Stomach smooth muscle (tissue), 2 donors: Measurements from ENCODE around the gene SPNS3.

Experiments
- H3K27ac ChIP-seq: one replicate; pipeline ENCODE4 v1.7.0; 2013; ENCODE audit warnings: mild to moderate bottlenecking, low read length, inconsistent platforms
- H3K27me3 ChIP-seq, 2 donors: one replicate each; pipeline ENCODE4 v1.7.0; 2013; ENCODE audit warnings: low read length in 2 of 2; ENCODE audit not compliant: insufficient read depth in 2 of 2, control insufficient read depth in 1 of 2
- H3K36me3 ChIP-seq, 2 donors: one replicate each; pipeline ENCODE4 v1.7.0; 2013; ENCODE audit warnings: low read length in 2 of 2; ENCODE audit not compliant: control insufficient read depth in 2 of 2, insufficient read depth in 2 of 2
- H3K4me1 ChIP-seq: one replicate; pipeline ENCODE4 v1.7.0; 2013; ENCODE audit warnings: low read length; ENCODE audit not compliant: control insufficient read depth, insufficient read depth
- H3K4me3 ChIP-seq, 2 donors: one replicate each; pipeline ENCODE4 v1.7.0; 2013; ENCODE audit warnings: low read length in 2 of 2
- H3K9ac ChIP-seq, 2 donors: one replicate each; pipeline ENCODE4 v1.7.0; 2013; ENCODE audit warnings: low read length in 2 of 2, mild to moderate bottlenecking in 1 of 2
- H3K9me3 ChIP-seq, 2 donors: one replicate each; pipeline ENCODE4 v1.7.0; 2013; ENCODE audit warnings: low read length in 2 of 2; ENCODE audit not compliant: control insufficient read depth in 2 of 2
- donor health status: healthy.
- donor health status: Pancreatic carcinoma.

The SPNS3 gene

GRCh38 chr17:4406386-4406785 lies 27.4 kb upstream of the SPNS3 start:
- Histone ChIP-seq H3K9me3 (no peaks in the 10 kb centered on the region), H3K27me3 (no peaks in the 10 kb centered on the region), H3K9ac (no peak overlapping the region), H3K36me3 (no peaks in the 10 kb centered on the region), H3K4me3 (no peak overlapping the region), H3K27ac (no peak overlapping the region), H3K4me1 (no peaks in the 10 kb centered on the region)

DNA sequence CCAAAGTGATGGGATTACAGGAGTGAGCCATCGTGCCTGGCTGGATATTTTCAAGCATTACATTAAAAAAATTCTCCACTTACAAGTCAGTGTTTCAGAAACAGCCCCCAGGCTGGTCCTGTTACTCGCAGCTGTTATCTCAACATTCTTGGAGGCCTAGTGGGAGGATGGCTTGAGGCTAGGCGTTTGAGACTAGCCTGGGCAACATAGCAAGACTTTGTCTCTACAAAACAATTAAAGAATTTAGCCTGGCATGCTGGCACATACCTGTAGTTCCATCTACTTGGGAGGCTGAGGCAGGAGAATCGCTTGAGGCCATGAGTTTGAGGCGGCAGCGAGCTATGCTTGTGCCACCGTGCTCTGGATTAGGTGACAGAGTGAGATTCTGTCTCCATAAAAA lies 26.5 kb upstream of the SPNS3 start:
- no peaks in the 10 kb centered on the region for H3K4me1 ChIP-seq
- no peak overlapping the region for H3K4me3 ChIP-seq
- H3K27me3 ChIP-seq, result no peaks in the 10 kb centered on the region
- H3K36me3 ChIP-seq, result no peaks in the 10 kb centered on the region
- H3K9ac ChIP-seq, result no peak overlapping the region
- H3K27ac ChIP-seq, result no peak overlapping the region
- H3K9me3 ChIP-seq, result no peaks in the 10 kb centered on the region

- H3K4me3 ChIP-seq, result no peak overlapping the region
- H3K4me1 ChIP-seq, result no peaks in the 10 kb centered on the region
- H3K9ac ChIP-seq, result no peak overlapping the region
- no peak overlapping the region for H3K27ac ChIP-seq
- no peaks in the 10 kb centered on the region for H3K9me3 ChIP-seq
- no peaks in the 10 kb centered on the region for H3K27me3 ChIP-seq
- H3K36me3 ChIP-seq, result no peaks in the 10 kb centered on the region
These were observed 25.9 kb upstream of the SPNS3 start for GRCh38 chr17:4407851-4408250.

- Histone ChIP-seq H3K9me3 (no peaks in the 10 kb centered on the region), H3K9ac (no peak overlapping the region)
These were observed 24.1 kb upstream of the SPNS3 start for GRCh38 chr17:4409659-4410058.

GRCh38 chr17:4411201-4411600 lies 22.5 kb upstream of the SPNS3 start:
- no peak overlapping the region for H3K27ac ChIP-seq
- H3K4me3 ChIP-seq, result no peak overlapping the region
- H3K27me3 ChIP-seq, result no peaks in the 10 kb centered on the region
- no peaks in the 10 kb centered on the region for H3K36me3 ChIP-seq
- no peak overlapping the region for H3K9ac ChIP-seq
- H3K9me3 ChIP-seq, result no peaks in the 10 kb centered on the region
- H3K4me1 ChIP-seq, result peaks cover 2% of the 10 kb centered on the region

More at GRCh38 chr17:4409659-4410058, 24.1 kb upstream of the SPNS3 start:
- Histone ChIP-seq H3K4me3 (no peak overlapping the region), H3K27me3 (no peaks in the 10 kb centered on the region), H3K27ac (no peak overlapping the region), H3K36me3 (no peaks in the 10 kb centered on the region), H3K4me1 (peaks cover 2% of the 10 kb centered on the region)

DNA sequence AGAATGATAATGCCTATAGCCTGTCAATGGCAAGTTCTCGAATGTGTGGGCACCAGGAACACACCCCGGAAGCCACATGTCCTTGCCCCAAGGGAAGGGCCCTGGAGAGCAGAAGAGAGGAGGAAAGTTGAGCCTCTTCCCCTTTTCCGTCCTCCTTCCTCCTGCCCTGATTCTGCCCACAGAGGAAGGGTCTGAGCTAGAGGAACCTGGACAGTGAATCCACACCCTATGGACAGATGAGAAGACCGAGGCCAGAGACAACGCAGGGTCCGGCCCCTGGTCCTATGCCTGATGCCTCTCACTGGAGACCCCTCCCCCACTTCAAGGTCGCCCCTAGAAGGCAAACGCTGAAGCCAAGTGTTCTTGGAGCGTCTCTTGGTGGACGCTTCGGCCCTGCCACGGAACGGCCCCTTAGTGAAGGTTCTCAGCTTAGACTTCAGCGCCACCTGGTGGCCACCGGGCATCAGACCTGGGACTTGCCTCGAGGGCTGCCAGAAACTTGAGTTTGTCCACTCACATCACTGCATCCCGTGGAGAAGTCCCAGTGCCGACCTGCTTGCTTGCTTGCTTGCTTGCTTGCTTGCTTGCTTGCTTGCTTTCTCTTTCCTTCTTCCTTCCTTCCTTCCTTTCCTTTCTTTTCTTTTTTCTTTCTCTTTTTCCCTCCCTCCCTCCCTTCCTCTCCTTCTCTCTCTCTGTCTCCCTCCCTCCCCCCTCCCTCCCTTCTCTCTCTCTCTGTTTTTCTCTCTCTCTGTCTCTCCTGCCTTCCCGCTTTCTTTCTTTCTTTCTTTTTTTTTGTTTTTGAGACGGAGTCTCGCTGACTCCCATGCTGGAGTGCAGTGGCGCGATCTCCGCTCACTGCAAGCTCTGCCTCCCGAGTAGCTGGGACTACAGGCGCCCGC lies 20.6 kb upstream of the SPNS3 start:
- Histone ChIP-seq H3K27ac (no peak overlapping the region), H3K36me3 (no peaks in the 10 kb centered on the region), H3K9ac (peak overlapping the region in 1 of 2 donors; percentile 42), H3K4me3 (peak overlapping the region in 1 of 2 donors; percentile 49), H3K4me1 (peaks cover 2% of the 10 kb centered on the region), H3K9me3 (no peaks in the 10 kb centered on the region), H3K27me3 (no peaks in the 10 kb centered on the region)

- Histone ChIP-seq H3K9ac (no peak overlapping the region), H3K36me3 (no peaks in the 10 kb centered on the region), H3K27me3 (no peaks in the 10 kb centered on the region), H3K9me3 (no peaks in the 10 kb centered on the region), H3K27ac (no peak overlapping the region), H3K4me1 (peaks cover 6% of the 10 kb centered on the region), H3K4me3 (no peak overlapping the region)
These were observed 16.5 kb upstream of the SPNS3 start for GRCh38 chr17:4417129-4417667.

- H3K4me1 ChIP-seq, result peaks cover 3% of the 10 kb centered on the region
- H3K4me3 ChIP-seq, result no peak overlapping the region
- H3K36me3 ChIP-seq, result no peaks in the 10 kb centered on the region
- H3K27ac ChIP-seq, result no peak overlapping the region
- H3K9me3 ChIP-seq, result no peaks in the 10 kb centered on the region
- H3K27me3 ChIP-seq, result no peaks in the 10 kb centered on the region
- H3K9ac ChIP-seq, result no peak overlapping the region
These were observed 13.0 kb upstream of the SPNS3 start for GRCh38 chr17:4420692-4421131.

DNA sequence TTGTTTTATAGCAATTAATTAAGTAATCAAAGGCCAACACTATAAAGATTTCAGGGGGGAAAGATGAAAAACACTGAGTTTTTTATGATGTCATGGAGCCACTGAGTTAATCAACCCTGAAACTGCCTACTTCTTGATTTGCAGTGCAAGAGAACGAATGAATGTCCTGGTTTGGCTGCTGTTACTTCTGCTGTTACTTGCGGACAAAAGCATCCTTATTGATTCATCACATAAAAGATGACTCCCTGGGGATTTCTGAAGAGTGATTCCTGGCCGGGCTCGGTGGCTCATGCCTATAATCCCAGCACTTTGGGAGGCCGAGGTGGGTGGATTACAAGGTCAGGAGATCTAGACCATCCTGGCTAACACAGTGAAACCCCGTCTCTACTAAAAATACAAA lies 10.9 kb upstream of the SPNS3 start:
- H3K4me3 ChIP-seq, result no peak overlapping the region
- no peaks in the 10 kb centered on the region for H3K27me3 ChIP-seq
- H3K36me3 ChIP-seq, result no peaks in the 10 kb centered on the region
- H3K9ac ChIP-seq, result no peak overlapping the region
- no peaks in the 10 kb centered on the region for H3K9me3 ChIP-seq
- peaks cover 3% of the 10 kb centered on the region for H3K4me1 ChIP-seq
- no peak overlapping the region for H3K27ac ChIP-seq

DNA sequence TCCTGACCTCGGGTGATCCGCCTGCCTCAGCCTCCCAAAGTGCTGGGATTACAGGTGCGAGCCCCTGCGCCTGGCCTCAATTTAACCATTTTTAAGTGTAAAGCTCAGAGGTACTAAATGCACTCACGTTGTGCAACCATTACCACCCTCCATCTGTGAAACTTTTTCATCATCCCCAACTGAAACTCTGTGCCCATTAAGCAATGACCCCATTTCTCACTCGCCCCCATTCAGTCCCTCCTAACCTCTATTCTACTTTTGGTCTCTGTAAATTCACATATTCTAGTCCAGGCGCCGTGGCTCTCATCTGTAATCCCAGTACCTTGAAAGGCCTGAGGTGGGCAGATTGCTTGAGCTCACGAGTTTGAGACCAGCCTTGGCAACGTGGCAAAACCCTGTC lies 8.3 kb upstream of the SPNS3 start:
- Histone ChIP-seq H3K27me3 (no peaks in the 10 kb centered on the region), H3K4me3 (no peak overlapping the region), H3K4me1 (peaks cover 3% of the 10 kb centered on the region), H3K36me3 (no peaks in the 10 kb centered on the region), H3K9ac (no peak overlapping the region), H3K9me3 (no peaks in the 10 kb centered on the region), H3K27ac (no peak overlapping the region)
